Colonic mucosa (tissue), 4 donors: Measurements from ENCODE around the gene TMEM270. TPM values are rescaled to one million over a fixed set of nuclear protein-coding genes. Genes with fewer than 3 reads are reported as not detected.
A peak's percentile ranks its signal among the peaks of the same experiment; 100 is the strongest.

Experiments
- DNase-seq: peaks from one replicate; pipeline ENCODE4 v3.0.0-alpha.2; 2020
- H3K27ac ChIP-seq: fragments of 200-600 bp; one replicate; pipeline ENCODE4 v1.8.0; 2021
- H3K27me3 ChIP-seq: fragments of 200-600 bp; one replicate; pipeline ENCODE4 v1.8.0; 2021
- H3K36me3 ChIP-seq: fragments of 200-600 bp; one replicate; pipeline ENCODE4 v1.8.0; 2021
- H3K4me1 ChIP-seq: fragments of 200-600 bp; one replicate; pipeline ENCODE4 v1.8.0; 2021; ENCODE audit warnings: mild to moderate bottlenecking
- H3K4me3 ChIP-seq: fragments of 200-600 bp; one replicate; pipeline ENCODE4 v1.8.0; 2021
- H3K9ac ChIP-seq, 2 donors: one replicate each; pipeline ENCODE4 v1.7.0; 2013; ENCODE audit warnings: control low read depth in 2 of 2, low read depth in 2 of 2, low read length in 2 of 2
- H3K9me3 ChIP-seq: fragments of 200-600 bp; one replicate; pipeline ENCODE4 v1.8.0; 2021
- intact Hi-C: fragments of 100-400 bp; cut with DNase I; formaldehyde crosslinking; loops from one replicate; pipeline ENCODE4 v1.14.1; 2022
- total RNA-seq, 2 donors: library from RNA; stranded (reverse); fragmentation: NEBNext Ultra II Directional in 1 of 2; extraction: Animal tissue kit (Norgen Biotek cat#: 25700) in 1 of 2; gene quantifications; one replicate each; pipeline ENCODE4 v1.2.1, GENCODE V29; 2021
- TF ChIP-seq, protein P1 (sequence below): fragments of 200-600 bp; IDR thresholded peaks from one replicate; pipeline ENCODE4 v1.8.0; 2022; ENCODE audit warnings: antibody characterized with exemption, mild to moderate bottlenecking
- donor health status: healthy.
- donor health status: DM: no; HTN: no; CAD: no.
- donor health status: DM: no; HTN: no; CAD: no.

Gene TMEM270
- total RNA-seq, 2 donors from 2014 or later, result not detected

DNA sequence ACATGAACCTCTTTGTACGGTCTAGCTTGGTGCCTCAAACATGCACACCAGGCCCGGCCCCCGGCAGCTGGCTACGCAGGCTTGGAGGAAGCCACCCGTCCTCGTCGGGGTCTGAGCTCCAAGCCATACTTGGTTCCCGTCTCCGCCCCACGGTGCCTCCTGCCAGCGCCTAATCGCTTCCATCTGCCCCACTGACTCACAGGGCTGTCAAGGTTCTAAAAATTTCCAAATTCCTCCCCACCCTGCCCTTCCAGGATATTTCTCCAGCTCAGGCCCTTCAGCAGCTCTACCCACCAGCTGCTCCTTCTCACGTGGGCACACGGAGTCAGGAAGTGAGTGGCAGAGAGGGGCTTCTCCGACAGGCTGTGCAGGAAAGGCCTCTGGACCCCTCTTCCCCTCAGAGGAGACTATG is 38.8 kb downstream of the TMEM270 start:
- H3K27me3 ChIP-seq, result no peaks in the 10 kb centered on the region
- no peaks in the 10 kb centered on the region for H3K36me3 ChIP-seq
- intact Hi-C loops, result loop anchor here (10.0 kb wide), 1 partner anchor 125 kb away; the partner anchor contains the start of gene ELN
- H3K4me1 ChIP-seq, result no peaks in the 10 kb centered on the region
- no peak overlapping the region for H3K27ac ChIP-seq
- no peak overlapping the region for H3K9ac ChIP-seq
- DNase-seq, result peak; percentile 51
- H3K4me3 ChIP-seq, result no peak overlapping the region
- TF ChIP-seq, protein P1, sequence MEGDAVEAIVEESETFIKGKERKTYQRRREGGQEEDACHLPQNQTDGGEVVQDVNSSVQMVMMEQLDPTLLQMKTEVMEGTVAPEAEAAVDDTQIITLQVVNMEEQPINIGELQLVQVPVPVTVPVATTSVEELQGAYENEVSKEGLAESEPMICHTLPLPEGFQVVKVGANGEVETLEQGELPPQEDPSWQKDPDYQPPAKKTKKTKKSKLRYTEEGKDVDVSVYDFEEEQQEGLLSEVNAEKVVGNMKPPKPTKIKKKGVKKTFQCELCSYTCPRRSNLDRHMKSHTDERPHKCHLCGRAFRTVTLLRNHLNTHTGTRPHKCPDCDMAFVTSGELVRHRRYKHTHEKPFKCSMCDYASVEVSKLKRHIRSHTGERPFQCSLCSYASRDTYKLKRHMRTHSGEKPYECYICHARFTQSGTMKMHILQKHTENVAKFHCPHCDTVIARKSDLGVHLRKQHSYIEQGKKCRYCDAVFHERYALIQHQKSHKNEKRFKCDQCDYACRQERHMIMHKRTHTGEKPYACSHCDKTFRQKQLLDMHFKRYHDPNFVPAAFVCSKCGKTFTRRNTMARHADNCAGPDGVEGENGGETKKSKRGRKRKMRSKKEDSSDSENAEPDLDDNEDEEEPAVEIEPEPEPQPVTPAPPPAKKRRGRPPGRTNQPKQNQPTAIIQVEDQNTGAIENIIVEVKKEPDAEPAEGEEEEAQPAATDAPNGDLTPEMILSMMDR, result no peak
- no peaks in the 10 kb centered on the region for H3K9me3 ChIP-seq

DNA sequence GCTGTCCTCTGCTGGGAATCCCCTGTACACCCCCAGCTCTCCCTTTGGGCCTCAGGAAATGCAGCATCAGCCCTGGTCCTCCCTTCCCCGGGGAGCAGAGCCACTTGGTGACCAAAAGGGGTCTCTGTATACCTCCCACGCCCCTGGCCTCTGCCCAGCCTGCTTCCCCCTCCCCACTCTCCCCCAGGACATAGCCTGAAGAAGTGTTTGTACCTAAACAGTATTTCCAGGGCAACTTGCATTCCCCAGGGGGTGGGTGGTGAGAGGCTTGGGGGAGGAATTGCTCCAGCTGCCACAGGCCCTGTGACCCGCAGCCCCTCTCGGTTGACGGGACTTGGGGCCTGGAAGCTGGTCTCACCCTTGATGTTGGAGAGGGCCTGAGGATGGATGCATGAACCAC is 39.3 kb downstream of the TMEM270 start:
- no peaks in the 10 kb centered on the region for H3K27me3 ChIP-seq
- H3K9ac ChIP-seq, result no peak overlapping the region
- no peaks in the 10 kb centered on the region for H3K36me3 ChIP-seq
- no peaks in the 10 kb centered on the region for H3K9me3 ChIP-seq
- no peaks in the 10 kb centered on the region for H3K4me1 ChIP-seq
- intact Hi-C loops, result no loop called here
- TF ChIP-seq, protein P1, result no peak
- no peak overlapping the region for H3K4me3 ChIP-seq
- no peak for DNase-seq
- H3K27ac ChIP-seq, result no peak overlapping the region

DNA sequence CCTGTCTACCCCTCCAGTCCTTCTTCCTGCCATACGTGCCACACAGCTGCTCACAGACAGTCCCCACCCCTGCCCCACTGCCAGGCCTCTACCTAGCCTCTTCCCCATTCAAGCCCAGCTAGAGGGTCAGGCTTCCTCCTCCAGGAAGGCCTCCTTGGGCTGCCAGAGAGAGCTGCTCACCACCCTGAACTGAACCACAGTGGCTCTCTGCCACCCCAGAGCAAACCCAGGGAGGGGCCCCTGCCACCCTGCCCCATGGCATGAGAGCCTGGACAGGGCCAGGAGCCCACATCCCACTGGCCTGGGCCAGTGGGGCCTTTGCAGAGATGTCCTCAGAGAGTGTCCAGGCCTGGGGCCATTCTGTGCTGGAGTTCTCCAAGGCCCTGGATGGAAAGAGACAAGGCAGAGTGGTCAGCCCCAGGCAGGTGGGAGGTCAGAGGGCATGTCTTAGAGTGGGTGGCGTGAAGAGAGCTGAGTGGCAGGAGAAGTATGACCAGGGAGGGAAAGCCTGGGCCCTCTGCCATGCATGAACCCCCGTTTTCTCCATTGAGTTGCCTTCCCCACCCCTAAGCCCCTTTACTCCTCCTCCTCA is 40.4 kb downstream of the TMEM270 start:
- intact Hi-C loops, result no loop called here
- no peak overlapping the region for H3K27ac ChIP-seq
- TF ChIP-seq, protein P1, result no peak
- H3K4me3 ChIP-seq, result no peak overlapping the region
- H3K27me3 ChIP-seq, result no peaks in the 10 kb centered on the region
- H3K4me1 ChIP-seq, result no peaks in the 10 kb centered on the region
- H3K36me3 ChIP-seq, result no peaks in the 10 kb centered on the region
- no peak overlapping the region for H3K9ac ChIP-seq
- DNase-seq, result no peak
- no peaks in the 10 kb centered on the region for H3K9me3 ChIP-seq

DNA sequence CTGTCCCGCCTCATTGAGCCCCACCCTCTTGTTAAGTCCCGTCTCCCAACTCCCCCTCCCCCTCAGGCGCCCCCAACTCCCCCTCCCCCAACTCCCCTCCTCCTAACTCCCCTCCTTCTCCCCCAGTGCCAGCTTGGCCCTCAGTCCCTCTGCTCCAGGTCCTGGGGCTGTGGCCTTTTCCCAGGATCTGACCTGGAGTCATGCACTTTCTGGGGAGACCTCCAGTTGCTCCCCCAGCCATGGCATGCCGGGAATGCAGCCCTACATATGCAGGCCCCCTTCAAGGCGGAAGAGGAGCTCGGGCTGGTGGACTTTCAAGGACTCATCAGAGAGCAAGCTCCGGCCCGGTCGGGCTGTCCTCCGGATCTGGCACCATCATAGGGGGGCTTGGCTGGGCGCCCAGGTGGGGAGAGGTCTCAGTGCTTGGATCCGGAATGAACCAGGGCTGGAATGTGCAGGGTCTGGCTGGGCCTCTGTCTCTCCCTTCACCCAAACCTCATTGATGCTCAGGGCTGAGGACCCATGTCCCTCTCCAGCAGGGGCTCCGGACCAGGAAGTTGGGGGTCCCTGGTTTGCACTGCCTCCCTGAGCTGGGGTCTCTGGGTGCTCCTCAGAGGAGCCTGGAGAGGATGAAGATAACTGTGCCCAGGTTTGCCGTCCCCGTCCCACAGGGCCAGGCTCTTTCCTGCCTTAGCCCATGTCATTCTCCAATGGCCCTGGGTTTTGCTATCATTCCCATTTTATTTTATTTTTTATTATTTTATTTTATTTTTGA is 41.1 kb downstream of the TMEM270 start:
- Histone ChIP-seq H3K9ac (no peak overlapping the region), H3K4me3 (no peak overlapping the region), H3K4me1 (no peaks in the 10 kb centered on the region), H3K27me3 (no peaks in the 10 kb centered on the region), H3K27ac (no peak overlapping the region), H3K36me3 (no peaks in the 10 kb centered on the region), H3K9me3 (no peaks in the 10 kb centered on the region)
- DNase-seq, result no peak
- TF ChIP-seq, protein P1, result no peak
- intact Hi-C loops, result no loop called here

DNA sequence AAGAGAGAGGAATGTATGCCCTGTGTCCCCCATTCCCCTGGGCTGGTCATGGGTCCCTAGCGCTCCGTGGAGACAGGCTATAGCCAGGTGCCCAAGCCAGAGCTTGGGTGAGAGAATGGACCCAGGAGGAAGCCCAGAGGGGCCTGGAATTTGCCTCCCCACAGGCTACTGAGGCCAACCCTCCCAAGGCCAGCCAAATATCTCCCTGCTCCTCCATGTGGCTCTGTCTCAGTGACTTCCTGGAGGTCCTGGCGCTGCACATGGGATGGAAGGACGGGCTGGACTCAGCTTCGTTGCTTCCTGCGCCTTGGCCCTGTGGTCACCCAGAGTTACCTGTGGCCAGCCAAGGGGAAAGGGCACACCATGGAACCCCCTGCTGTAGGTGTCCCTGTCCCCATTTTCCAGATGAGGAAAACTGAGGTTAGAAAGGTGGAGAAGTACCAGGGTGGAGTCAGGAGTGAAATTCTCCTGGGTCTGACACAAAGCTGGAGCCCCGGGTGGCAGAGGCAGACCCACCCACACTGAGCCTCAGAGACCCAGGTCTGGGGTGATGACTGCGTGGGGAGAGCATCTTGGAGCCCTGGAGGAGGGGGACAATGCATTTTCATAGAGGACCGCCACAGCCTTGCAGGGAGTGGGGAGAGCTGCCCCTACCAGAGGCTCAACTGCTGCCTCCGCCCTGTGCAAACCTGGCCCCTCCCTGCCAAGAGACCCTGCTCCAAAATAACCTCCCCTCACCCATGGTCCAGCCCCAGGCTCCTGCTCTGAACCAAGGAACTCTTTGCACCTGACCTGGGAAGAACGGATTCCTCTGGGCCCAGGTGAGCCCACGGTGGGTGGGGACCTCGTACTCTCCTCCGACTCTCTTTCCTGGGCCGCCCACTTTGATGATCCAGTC is 42.6 kb downstream of the TMEM270 start:
- no peak overlapping the region for H3K27ac ChIP-seq
- intact Hi-C loops, result no loop called here
- H3K9ac ChIP-seq, result no peak overlapping the region
- H3K4me3 ChIP-seq, result no peak overlapping the region
- H3K27me3 ChIP-seq, result no peaks in the 10 kb centered on the region
- no peaks in the 10 kb centered on the region for H3K9me3 ChIP-seq
- TF ChIP-seq, protein P1, result no peak
- no peaks in the 10 kb centered on the region for H3K36me3 ChIP-seq
- no peak for DNase-seq
- H3K4me1 ChIP-seq, result no peaks in the 10 kb centered on the region
